ENCODE measurements around the gene ROPN1L. TPM values are rescaled to one million over a fixed set of nuclear protein-coding genes. Genes with fewer than 3 reads are reported as not detected.

ROPN1L gene
- total and polyA plus RNA-seq, 2 donors from 2014 or later, result 1.4 to 1.7 TPM

DNA sequence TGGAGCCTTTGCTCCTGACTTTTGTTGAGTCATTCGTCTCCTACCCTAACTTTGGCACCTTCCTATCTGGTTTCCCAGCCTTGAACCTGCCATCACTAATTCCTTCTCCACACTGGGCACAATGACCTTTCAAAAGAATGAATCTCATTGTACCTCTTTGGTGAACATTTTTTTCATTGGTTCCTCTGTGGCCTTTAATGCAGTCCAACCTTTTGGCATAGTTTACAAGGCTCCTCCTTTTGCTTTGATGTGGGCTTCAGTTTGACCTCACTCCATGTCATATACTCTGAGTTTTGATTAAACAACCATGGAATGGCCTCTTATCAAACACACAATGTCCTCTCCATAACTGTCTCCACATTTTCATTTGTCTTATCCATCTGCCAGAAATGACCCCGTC lies 14.5 kb upstream of the ROPN1L start:
- DNase-seq, result no peak
- H3K27ac ChIP-seq (ENCODE audit: low read depth in 2 of 2, low read length in 2 of 2), result no peak overlapping the region
- H3K36me3 ChIP-seq (ENCODE audit: control insufficient read depth in 2 of 3, insufficient read depth in 3 of 3, low read length in 3 of 3), result peaks cover 18 to 45% (median 32%) of the 10 kb centered on the region in 3 donors
- H3K4me1 ChIP-seq (ENCODE audit: control insufficient read depth in 2 of 3, insufficient read depth in 2 of 3, low read depth in 1 of 3, low read length in 3 of 3), result no peaks in the 10 kb centered on the region
- TF ChIP-seq, protein P1, sequence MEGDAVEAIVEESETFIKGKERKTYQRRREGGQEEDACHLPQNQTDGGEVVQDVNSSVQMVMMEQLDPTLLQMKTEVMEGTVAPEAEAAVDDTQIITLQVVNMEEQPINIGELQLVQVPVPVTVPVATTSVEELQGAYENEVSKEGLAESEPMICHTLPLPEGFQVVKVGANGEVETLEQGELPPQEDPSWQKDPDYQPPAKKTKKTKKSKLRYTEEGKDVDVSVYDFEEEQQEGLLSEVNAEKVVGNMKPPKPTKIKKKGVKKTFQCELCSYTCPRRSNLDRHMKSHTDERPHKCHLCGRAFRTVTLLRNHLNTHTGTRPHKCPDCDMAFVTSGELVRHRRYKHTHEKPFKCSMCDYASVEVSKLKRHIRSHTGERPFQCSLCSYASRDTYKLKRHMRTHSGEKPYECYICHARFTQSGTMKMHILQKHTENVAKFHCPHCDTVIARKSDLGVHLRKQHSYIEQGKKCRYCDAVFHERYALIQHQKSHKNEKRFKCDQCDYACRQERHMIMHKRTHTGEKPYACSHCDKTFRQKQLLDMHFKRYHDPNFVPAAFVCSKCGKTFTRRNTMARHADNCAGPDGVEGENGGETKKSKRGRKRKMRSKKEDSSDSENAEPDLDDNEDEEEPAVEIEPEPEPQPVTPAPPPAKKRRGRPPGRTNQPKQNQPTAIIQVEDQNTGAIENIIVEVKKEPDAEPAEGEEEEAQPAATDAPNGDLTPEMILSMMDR (IDR thresholded peaks at IDR 0.05; ENCODE audit: borderline replicate concordance, extremely low read depth, insufficient read depth), result no peak
- FAIRE-seq, result no peak
- H3K9ac ChIP-seq (ENCODE audit: low read length in 3 of 3), result no peak overlapping the region
- intact Hi-C loops (cut with DNase I), result loop anchor here (10.0 kb wide), 1 partner anchor 142 kb away; no protein-coding TSS in a partner anchor
- no peaks in the 10 kb centered on the region for H3K27me3 ChIP-seq (ENCODE audit: control insufficient read depth, insufficient read depth, low read length)
- no peak overlapping the region for H3K4me3 ChIP-seq (ENCODE audit: low read length in 3 of 3)
- no peaks in the 10 kb centered on the region for H3K9me3 ChIP-seq (ENCODE audit: control insufficient read depth in 2 of 3, insufficient read depth in 1 of 3, low read length in 3 of 3)

DNA sequence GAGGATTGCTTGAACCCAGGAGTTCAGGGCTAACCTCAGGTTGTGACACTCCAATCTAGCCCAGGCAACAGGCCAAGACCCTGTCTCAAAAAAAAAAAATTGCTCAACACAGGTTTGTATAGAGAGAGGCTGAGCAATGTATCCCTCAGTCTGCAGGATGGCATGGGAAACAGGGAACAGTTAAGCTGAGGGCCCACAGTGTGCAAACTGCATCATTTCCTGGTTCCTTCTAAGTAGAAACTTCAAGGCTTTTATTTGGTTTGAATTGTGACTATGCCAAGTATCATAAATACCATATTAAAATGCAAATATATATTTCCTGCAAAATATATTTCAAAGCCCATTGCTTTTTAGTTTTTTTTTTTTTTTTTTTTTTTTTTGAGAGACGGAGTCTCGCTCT lies 13.7 kb upstream of the ROPN1L start:
- DNase-seq, result no peak
- H3K9ac ChIP-seq (ENCODE audit: low read length in 3 of 3), result no peak overlapping the region
- no peaks in the 10 kb centered on the region for H3K4me1 ChIP-seq (ENCODE audit: control insufficient read depth in 2 of 3, insufficient read depth in 2 of 3, low read depth in 1 of 3, low read length in 3 of 3)
- H3K4me3 ChIP-seq (ENCODE audit: low read length in 3 of 3), result no peak overlapping the region
- intact Hi-C loops (cut with DNase I), result loop anchor here (10.0 kb wide), 1 partner anchor 143 kb away; no protein-coding TSS in a partner anchor
- no peaks in the 10 kb centered on the region for H3K9me3 ChIP-seq (ENCODE audit: control insufficient read depth in 2 of 3, insufficient read depth in 1 of 3, low read length in 3 of 3)
- H3K27me3 ChIP-seq (ENCODE audit: control insufficient read depth, insufficient read depth, low read length), result no peaks in the 10 kb centered on the region
- H3K36me3 ChIP-seq (ENCODE audit: control insufficient read depth in 2 of 3, insufficient read depth in 3 of 3, low read length in 3 of 3), result peaks cover 22 to 49% (median 36%) of the 10 kb centered on the region in 3 donors
- no peak for FAIRE-seq
- TF ChIP-seq, protein P1 (IDR thresholded peaks at IDR 0.05; ENCODE audit: borderline replicate concordance, extremely low read depth, insufficient read depth), result no peak
- no peak overlapping the region for H3K27ac ChIP-seq (ENCODE audit: low read depth in 2 of 2, low read length in 2 of 2)

DNA sequence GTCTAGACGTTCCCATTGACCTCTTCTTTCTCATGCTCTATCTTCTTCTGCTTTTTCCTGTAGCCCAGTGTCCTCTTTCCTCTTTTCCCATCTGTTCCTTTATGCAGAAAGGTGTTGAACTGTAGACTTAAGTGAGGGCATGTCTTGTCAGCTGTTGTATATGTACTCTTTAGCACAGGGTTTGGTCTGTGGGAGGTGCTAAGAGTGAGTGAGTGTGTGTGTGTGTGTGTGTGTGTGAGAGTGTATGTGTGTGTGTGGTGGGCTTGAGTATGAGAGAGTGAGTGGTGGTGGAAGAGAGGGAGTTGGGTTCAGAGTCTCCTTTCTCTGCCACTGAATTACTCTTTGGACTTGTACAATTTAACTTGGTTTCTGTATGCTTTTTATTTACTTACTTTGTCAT lies 10.3 kb upstream of the ROPN1L start:
- H3K27me3 ChIP-seq (ENCODE audit: control insufficient read depth, insufficient read depth, low read length), result no peaks in the 10 kb centered on the region
- H3K4me1 ChIP-seq (ENCODE audit: control insufficient read depth in 2 of 3, insufficient read depth in 2 of 3, low read depth in 1 of 3, low read length in 3 of 3), result no peaks in the 10 kb centered on the region
- H3K36me3 ChIP-seq (ENCODE audit: control insufficient read depth in 2 of 3, insufficient read depth in 3 of 3, low read length in 3 of 3), result peaks cover 20 to 44% (median 32%) of the 10 kb centered on the region in 3 donors
- TF ChIP-seq, protein P1 (IDR thresholded peaks at IDR 0.05; ENCODE audit: borderline replicate concordance, extremely low read depth, insufficient read depth), result no peak
- no peaks in the 10 kb centered on the region for H3K9me3 ChIP-seq (ENCODE audit: control insufficient read depth in 2 of 3, insufficient read depth in 1 of 3, low read length in 3 of 3)
- H3K4me3 ChIP-seq (ENCODE audit: low read length in 3 of 3), result no peak overlapping the region
- FAIRE-seq (no peak), DNase-seq (no peak)
- no peak overlapping the region for H3K27ac ChIP-seq (ENCODE audit: low read depth in 2 of 2, low read length in 2 of 2)
- intact Hi-C loops (cut with DNase I), result no loop called here
- no peak overlapping the region for H3K9ac ChIP-seq (ENCODE audit: low read length in 3 of 3)
